Calu3 (cell line): Measurements from ENCODE around the gene TUBB4A. TPM values are rescaled to one million over a fixed set of nuclear protein-coding genes. Genes with fewer than 3 reads are reported as not detected.

Source experiments
- BruUV-seq: library from RNA; stranded (reverse); fragments of 400-500 nt; replicated peaks from 2 replicates; lab custom pipeline; 2021; lab: Mats Ljungman, UMichigan
- CTCF ChIA-PET: fragments of 300-600 bp; sonication (Branson Sonifier 250); formaldehyde crosslinking; loops from one replicate; lab custom pipeline; 2022; ENCODE audit warnings: antibody characterized with exemption; lab: Charles Lee
- DNase-seq: peaks from one replicate; pipeline ENCODE4 v3.0.0; 2022
- H3K27ac Mint-ChIP-seq: one replicate; pipeline ENCODE4 v1.8.0; 2022; ENCODE audit warnings: mixed read lengths; ENCODE audit not compliant: unreplicated experiment
- H3K27me3 Mint-ChIP-seq: one replicate; pipeline ENCODE4 v1.8.0; 2022; ENCODE audit warnings: mixed read lengths; ENCODE audit not compliant: unreplicated experiment
- H3K36me3 Mint-ChIP-seq: one replicate; pipeline ENCODE4 v1.8.0; 2022; ENCODE audit warnings: mild to moderate bottlenecking, moderate library complexity, mixed read lengths; ENCODE audit not compliant: insufficient read depth, unreplicated experiment
- H3K4me1 Mint-ChIP-seq: one replicate; pipeline ENCODE4 v1.8.0; 2022; ENCODE audit warnings: mild to moderate bottlenecking, low read depth, mixed read lengths; ENCODE audit not compliant: unreplicated experiment
- H3K4me3 Mint-ChIP-seq: one replicate; pipeline ENCODE4 v1.8.0; 2022; ENCODE audit warnings: mild to moderate bottlenecking, low read depth, moderate library complexity, mixed read lengths; ENCODE audit not compliant: unreplicated experiment
- H3K9me3 Mint-ChIP-seq: one replicate; pipeline ENCODE4 v1.8.0; 2022; ENCODE audit warnings: low read depth, mixed read lengths; ENCODE audit not compliant: unreplicated experiment
- intact Hi-C: fragments of 100-400 bp; cut with micrococcal nuclease; formaldehyde crosslinking; loops from one replicate; pipeline ENCODE4 v1.10.0; 2022; ENCODE audit not compliant: unreplicated experiment
- total RNA-seq: library from RNA; stranded (reverse); gene quantifications from 2 replicates; pipeline ENCODE4 v1.2.3, GENCODE V29; 2022
- TF ChIP-seq, protein P1 (sequence below): fragments of 200-600 bp; IDR thresholded peaks from one replicate; pipeline ENCODE4 v1.8.0; 2022; ENCODE audit warnings: antibody characterized with exemption; ENCODE audit not compliant: unreplicated experiment

TUBB4A gene
- total RNA-seq, 1 experiment from 2014 or later: 1.4 TPM

DNA sequence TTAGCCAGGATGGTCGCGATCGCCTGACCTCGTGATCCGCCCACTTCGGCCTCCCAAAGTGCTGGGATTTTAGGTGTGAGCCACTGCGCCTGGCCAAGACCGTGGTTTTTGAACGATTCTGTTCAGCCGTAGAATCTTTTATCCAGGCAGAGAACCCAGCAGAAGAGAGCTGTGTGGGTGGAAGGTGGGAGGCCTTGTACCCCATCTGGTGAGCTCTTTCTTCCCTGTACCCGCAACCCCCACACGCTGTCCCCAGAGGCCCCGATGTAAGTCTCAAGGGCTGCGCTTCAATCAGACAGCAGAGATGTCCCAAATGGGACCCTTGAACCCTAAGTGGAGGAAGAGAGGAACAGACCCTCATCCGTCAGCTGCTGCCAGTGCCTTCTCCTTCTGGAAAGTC lies 46.2 kb downstream of the TUBB4A start:
- Mint-ChIP-seq H3K9me3 (no peaks in the 10 kb centered on the region), H3K4me1 (peaks cover 9% of the 10 kb centered on the region), H3K36me3 (peaks cover 40% of the 10 kb centered on the region), H3K4me3 (no peak overlapping the region), H3K27me3 (no peaks in the 10 kb centered on the region), H3K27ac (no peak overlapping the region)
- no TSS peak for BruUV-seq
- CTCF ChIA-PET: no interaction called here
- TF ChIP-seq, protein P1, sequence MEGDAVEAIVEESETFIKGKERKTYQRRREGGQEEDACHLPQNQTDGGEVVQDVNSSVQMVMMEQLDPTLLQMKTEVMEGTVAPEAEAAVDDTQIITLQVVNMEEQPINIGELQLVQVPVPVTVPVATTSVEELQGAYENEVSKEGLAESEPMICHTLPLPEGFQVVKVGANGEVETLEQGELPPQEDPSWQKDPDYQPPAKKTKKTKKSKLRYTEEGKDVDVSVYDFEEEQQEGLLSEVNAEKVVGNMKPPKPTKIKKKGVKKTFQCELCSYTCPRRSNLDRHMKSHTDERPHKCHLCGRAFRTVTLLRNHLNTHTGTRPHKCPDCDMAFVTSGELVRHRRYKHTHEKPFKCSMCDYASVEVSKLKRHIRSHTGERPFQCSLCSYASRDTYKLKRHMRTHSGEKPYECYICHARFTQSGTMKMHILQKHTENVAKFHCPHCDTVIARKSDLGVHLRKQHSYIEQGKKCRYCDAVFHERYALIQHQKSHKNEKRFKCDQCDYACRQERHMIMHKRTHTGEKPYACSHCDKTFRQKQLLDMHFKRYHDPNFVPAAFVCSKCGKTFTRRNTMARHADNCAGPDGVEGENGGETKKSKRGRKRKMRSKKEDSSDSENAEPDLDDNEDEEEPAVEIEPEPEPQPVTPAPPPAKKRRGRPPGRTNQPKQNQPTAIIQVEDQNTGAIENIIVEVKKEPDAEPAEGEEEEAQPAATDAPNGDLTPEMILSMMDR: no peak
- intact Hi-C loops: no loop called here
- no peak for DNase-seq

DNA sequence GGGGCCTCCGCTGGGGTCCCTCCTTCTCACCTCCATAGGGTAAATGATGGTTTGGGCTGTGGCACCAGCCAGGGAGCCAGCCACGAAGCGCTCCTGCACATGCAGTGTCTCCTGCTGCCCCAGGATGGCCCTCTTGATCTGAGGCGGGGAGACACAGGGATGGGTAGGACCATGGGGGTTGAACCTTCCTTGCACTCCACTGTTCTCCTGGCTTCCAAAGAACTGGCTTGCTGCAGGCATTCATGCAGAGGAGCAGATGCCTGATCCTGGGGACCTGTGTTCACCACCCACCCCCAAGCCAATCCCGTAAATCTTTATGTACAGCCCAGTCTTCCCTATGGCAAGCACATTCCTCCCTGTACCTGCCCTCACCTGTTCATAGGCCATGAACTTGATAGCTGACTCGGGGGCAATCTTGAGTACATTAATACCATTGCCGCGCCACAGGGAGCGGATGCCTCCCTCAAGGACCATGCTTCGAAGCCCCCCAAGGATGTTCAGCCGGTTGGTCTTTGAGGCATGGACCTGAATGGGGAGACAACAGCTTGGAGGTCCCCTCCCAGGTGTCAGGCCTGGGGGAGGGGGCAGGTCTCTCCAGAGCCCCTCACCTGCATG lies 48.1 kb downstream of the TUBB4A start:
- no peak for DNase-seq
- peaks cover 31% of the 10 kb centered on the region for H3K36me3 Mint-ChIP-seq
- H3K4me1 Mint-ChIP-seq: peaks cover 9% of the 10 kb centered on the region
- CTCF ChIA-PET: no interaction called here
- TF ChIP-seq, protein P1: no peak
- no TSS peak for BruUV-seq
- H3K9me3 Mint-ChIP-seq: no peaks in the 10 kb centered on the region
- intact Hi-C loops: no loop called here
- H3K27ac Mint-ChIP-seq: no peak overlapping the region
- H3K27me3 Mint-ChIP-seq: no peaks in the 10 kb centered on the region
- H3K4me3 Mint-ChIP-seq: no peak overlapping the region

DNA sequence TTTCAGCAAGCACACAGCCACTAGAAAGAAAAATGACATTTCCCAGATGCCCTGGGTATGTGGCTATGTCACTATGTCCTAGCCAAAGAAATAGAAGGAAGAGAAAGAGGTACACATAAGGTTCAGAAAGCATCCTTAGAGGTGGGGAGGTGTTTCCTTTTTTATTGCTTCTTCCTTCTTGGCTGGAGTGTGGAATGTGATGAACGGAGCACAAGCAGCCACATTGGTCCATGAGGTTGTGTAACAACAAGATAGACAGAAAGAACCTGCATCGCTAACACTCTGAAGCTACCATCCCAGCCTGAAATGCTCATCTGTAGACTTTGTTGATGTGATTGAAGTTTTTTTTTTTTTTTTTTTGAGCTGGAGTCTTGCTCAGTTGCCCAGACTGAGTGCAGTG lies 49.2 kb downstream of the TUBB4A start:
- H3K9me3 Mint-ChIP-seq: no peaks in the 10 kb centered on the region
- TF ChIP-seq, protein P1: no peak
- H3K4me3 Mint-ChIP-seq: no peak overlapping the region
- H3K27me3 Mint-ChIP-seq: no peaks in the 10 kb centered on the region
- peaks cover 24% of the 10 kb centered on the region for H3K36me3 Mint-ChIP-seq
- BruUV-seq: no TSS peak
- no peak for DNase-seq
- CTCF ChIA-PET: no interaction called here
- H3K4me1 Mint-ChIP-seq: no peaks in the 10 kb centered on the region
- H3K27ac Mint-ChIP-seq: no peak overlapping the region
- intact Hi-C loops: no loop called here

DNA sequence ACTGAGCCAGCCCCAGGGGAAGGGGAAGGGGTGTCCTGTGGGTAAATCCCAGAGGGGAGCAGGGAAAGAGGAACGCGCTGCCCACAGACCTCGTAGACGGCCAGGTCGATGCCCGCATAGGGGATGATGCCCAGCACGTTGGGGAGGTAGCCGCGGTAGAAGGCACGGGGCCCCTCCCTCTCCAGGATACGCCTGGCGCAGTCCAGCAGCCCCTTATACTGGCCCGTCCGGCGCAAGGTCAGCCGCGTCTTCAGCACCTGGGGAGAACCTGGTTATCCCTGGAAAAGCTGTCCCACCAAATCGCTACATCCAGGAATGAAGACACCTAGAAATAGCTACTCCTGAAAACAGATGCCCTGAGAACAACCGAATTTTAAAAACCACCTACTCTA lies 49.9 kb downstream of the TUBB4A start:
- TF ChIP-seq, protein P1: no peak
- CTCF ChIA-PET: interaction anchor here (0.6 kb wide), 1 partner anchor 278 kb away, joined by 3 read pairs; no protein-coding TSS in a partner anchor
- Mint-ChIP-seq H3K36me3 (peaks cover 24% of the 10 kb centered on the region), H3K9me3 (no peaks in the 10 kb centered on the region), H3K27ac (no peak overlapping the region), H3K4me1 (no peaks in the 10 kb centered on the region), H3K27me3 (no peaks in the 10 kb centered on the region), H3K4me3 (no peak overlapping the region)
- DNase-seq: no peak
- intact Hi-C loops: no loop called here
- no TSS peak for BruUV-seq
